Coronary artery (tissue), 2 donors: ENCODE results near the gene APOBEC3G.

Source experiments
- DNase-seq: peaks from one replicate; pipeline ENCODE4 v3.0.0-alpha.2; 2017; ENCODE audit warnings: low spot score
- H3K27ac ChIP-seq, 2 donors: fragments of 200-600 bp; sonication (generic); one replicate each; pipeline ENCODE4 v1.5.1; 2016 to 2019
- H3K4me3 ChIP-seq: fragments of 200-600 bp; sonication (generic); 2 replicates; pipeline ENCODE4 v1.5.1; 2016; ENCODE audit warnings: mild to moderate bottlenecking, moderate library complexity
- TF ChIP-seq, protein P1 (sequence below): fragments of 200-600 bp; sonication (generic); IDR thresholded peaks from one replicate; pipeline ENCODE4 v1.5.1; 2019; ENCODE audit warnings: antibody characterized with exemption

Gene APOBEC3G

DNA sequence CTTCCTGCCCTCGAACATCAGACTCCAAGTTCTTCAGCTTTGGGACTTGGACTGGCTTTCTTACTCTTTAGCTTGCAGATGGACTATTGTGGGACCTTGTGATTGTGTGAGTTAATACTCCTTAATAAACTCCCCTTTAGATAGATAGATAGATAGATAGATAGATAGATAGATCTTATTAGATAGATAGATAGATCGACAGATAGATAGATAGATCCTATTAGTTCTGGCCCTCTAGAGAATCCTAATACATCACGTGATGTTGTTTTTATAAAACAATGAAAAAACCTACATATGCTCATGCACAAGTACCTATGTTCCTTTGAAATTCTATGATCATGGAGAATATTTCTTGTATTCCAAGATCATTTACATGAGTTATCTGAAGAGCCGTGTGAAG is 43.9 kb downstream of the APOBEC3G start:
- no peak for DNase-seq
- H3K4me3 ChIP-seq = no peak overlapping the region
- TF ChIP-seq, protein P1, sequence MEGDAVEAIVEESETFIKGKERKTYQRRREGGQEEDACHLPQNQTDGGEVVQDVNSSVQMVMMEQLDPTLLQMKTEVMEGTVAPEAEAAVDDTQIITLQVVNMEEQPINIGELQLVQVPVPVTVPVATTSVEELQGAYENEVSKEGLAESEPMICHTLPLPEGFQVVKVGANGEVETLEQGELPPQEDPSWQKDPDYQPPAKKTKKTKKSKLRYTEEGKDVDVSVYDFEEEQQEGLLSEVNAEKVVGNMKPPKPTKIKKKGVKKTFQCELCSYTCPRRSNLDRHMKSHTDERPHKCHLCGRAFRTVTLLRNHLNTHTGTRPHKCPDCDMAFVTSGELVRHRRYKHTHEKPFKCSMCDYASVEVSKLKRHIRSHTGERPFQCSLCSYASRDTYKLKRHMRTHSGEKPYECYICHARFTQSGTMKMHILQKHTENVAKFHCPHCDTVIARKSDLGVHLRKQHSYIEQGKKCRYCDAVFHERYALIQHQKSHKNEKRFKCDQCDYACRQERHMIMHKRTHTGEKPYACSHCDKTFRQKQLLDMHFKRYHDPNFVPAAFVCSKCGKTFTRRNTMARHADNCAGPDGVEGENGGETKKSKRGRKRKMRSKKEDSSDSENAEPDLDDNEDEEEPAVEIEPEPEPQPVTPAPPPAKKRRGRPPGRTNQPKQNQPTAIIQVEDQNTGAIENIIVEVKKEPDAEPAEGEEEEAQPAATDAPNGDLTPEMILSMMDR = no peak
- H3K27ac ChIP-seq = no peak overlapping the region

DNA sequence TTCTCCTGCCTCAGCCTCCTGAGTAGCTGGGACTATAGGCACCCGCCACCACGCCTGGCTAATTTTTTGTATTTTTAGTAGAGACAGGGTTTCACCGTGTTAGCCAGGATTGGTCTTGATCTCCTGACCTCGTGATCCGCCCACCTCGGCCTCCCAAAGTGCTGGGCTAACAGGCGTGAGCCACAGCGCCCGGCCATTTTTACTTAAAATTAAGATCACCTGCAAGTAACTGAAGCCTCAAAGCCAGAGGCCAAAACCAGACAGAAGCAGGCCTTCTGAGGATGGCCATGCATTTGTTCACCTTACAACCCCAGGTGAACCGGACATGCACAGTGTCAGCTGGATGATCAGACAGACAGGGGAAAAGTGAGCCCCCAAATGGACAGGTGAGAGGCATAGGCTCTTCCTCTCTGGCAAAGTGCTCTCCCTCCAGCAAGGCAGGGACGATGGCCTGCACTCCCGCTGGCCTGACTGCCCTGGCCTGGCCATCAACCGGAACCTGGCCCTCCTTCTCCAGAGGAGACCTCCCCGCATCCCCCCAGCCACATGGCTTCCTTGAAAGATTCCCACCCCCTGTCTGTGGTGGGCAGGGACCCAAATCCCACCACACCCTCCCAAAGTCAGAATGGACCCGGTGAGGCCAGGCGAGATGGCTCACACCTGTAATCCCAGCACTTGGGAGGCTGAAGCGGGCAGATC is 45.8 kb downstream of the APOBEC3G start:
- TF ChIP-seq, protein P1 = no peak
- DNase-seq = no peak
- H3K27ac ChIP-seq = no peak overlapping the region
- no peak overlapping the region for H3K4me3 ChIP-seq

DNA sequence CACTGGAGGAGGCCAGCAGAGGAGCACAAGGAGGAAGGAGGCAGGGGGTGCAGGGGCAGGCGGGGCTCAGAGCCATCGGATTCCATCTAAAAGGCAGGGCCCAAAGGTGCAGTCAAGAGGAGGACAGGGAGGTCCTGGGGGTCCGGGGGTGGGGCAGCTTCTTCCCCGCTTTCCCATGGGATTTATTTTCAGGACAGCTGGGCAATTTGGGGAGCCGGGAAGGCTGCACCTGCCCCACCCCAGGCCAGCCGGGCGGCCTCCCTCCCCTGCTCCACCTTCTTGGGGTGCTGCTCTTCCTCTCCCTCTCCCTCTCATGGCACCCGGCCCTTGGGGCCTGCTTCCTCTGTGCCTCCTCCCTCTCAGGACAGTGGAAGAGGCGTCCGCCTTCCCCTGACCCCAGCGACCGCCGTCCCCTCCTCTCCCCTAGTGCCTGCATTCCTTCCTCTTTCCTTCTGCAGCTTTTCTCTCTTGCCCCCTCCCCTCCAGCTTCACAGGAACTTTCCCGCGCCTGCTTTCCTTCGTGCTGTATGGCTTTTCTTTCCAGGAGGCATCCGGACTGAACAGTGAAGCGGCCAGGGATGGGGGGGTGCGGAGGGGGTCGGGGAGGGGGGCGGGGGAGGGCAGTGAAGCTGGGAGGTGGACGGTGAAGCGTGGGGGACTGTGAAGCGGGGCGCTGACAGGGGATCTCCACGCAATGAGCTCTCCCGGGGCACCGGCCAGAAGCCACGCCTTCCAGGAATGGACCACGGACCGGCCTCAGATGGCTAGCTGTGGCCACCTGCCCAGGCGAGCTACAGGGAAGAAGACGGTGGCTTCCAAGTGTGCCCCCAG is 46.9 kb downstream of the APOBEC3G start:
- TF ChIP-seq, protein P1 = no peak
- no peak overlapping the region for H3K27ac ChIP-seq
- H3K4me3 ChIP-seq = no peak overlapping the region
- no peak for DNase-seq

DNA sequence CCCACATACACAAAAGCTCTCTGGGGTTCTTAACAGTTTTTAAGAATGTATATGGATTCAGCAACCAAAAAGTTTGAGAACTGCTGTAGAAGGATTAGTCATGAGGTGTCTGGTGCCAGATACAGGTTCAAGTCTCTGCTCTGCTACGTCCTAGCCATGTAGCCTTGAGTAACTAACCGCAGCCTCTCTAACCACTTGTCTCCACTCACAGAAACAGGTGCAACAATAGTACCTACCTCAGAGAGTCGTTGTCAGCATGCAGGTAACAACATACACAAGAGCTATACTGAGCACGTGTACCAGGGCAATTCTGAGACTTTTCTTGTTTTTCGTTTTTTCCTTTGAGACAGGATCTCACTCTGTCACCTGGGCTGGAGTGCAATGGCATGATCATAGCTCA is 48.5 kb downstream of the APOBEC3G start:
- DNase-seq = no peak
- no peak overlapping the region for H3K4me3 ChIP-seq
- TF ChIP-seq, protein P1 = no peak
- no peak overlapping the region for H3K27ac ChIP-seq

DNA sequence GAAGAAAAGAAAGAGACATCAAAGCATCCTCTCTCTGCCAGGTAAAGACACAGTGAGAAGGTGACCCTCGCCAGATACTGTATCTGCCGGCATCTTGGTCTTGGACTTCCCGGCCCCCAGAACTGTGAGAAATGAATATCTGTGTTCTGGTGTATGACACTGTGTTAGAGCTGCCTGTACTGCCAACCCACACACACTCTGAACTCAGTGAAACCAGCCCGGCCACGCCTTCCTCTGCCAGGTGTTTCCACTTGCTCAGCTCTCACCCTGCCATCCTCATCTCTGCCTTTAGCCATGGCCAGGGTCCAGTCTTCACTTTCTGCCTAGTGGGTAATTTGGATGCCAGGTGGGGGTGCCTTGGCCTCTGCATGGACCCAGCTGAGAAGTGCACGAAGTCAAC is 51.4 kb downstream of the APOBEC3G start:
- Histone ChIP-seq H3K27ac (no peak overlapping the region), H3K4me3 (no peak overlapping the region)
- DNase-seq = no peak
- TF ChIP-seq, protein P1 = no peak

DNA sequence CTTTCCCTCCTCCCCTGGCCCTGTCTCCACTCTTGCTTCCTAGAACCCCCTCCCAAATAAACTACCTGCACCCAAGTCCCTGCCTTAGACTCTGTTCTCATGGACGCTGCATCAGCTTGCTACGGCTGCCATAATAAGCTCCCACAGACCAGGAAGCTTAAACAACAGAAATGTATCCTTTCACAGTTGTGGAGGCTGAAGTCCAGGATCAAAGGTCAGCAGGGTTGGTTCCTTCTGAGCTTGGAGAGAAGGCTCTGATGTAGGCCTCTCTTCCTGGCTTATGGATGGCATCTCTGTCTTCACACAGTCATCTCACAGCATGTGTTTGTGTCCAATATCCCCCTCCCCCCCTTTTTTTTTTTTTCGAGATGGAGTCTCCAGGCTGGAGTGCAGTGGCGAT is 52.0 kb downstream of the APOBEC3G start:
- H3K4me3 ChIP-seq = no peak overlapping the region
- H3K27ac ChIP-seq = no peak overlapping the region
- DNase-seq = no peak
- TF ChIP-seq, protein P1 = no peak

DNA sequence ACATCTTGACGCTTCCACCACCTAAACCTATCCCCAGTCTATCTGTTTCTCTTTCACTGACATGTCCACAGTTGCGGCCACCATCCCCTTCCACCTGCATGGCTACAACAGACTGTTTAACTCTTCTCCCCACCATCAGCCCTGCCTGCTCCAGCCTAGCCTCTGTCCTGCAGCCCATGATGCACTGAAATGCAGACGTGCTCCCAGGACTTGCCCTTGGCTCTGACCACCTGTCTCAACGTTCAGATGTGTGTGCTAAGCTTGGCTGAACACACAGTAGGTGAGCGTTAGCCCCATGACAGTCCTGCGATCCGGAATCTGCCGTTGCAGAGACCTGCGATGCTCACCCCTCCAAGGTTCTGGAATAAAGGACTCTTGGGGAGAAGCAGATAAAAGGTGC is 52.7 kb downstream of the APOBEC3G start:
- TF ChIP-seq, protein P1 = no peak
- peak; percentile 49 for DNase-seq

More for the DNA sequence above, 52.7 kb downstream of the APOBEC3G start:
- no peak overlapping the region for H3K4me3 ChIP-seq
- no peak overlapping the region for H3K27ac ChIP-seq
